Caki2 (cell line): ENCODE data around the gene ARV1. TPM values are rescaled to one million over a fixed set of nuclear protein-coding genes. Genes with fewer than 3 reads are reported as not detected.
A peak's percentile ranks its signal among the peaks of the same experiment; 100 is the strongest.
"Not testable (repeated sequence)": the region's sequence is repeated elsewhere in the genome, so short reads cannot be mapped to it uniquely, and the experiment has no call there.

Experiments used
- DNase-seq: peaks from one replicate; pipeline ENCODE4 v3.0.0-alpha.2; 2015; ENCODE audit warnings: low read depth
- in situ Hi-C: cut with HindIII; loops from 2 replicates; pipeline ENCODE4 v1.10.0; 2016; ENCODE audit warnings: low sequenced_read_pairs, low pct_unique_long_range_greater_than_20kb, mixed read lengths
- total RNA-seq: library from RNA; depleted of rRNA; stranded (reverse); fragments of >200 nt; shearing (Covaris generic); gene quantifications from 2 replicates; pipeline ENCODE4 v1.2.3, GENCODE V29; 2014; ENCODE audit warnings: low replicate concordance

ARV1 gene
- total RNA-seq, 1 experiment from 2014 or later: 20.8 TPM

- in situ Hi-C loops: no loop called here
- DNase-seq: peak; percentile 30
These were observed 6.0 kb upstream of the ARV1 start for GRCh38 chr1:230972855-230973271.

- in situ Hi-C loops: no loop called here
- no peak for DNase-seq
These were observed 3.3 kb upstream of the ARV1 start for GRCh38 chr1:230975636-230976035.

GRCh38 chr1:230976360-230976759, 2.5 kb upstream of the ARV1 start:
- no peak for DNase-seq
- in situ Hi-C loops: no loop called here

GRCh38 chr1:230976825-230977747, 1.8 kb upstream of the ARV1 start:
- in situ Hi-C loops: no loop called here
- DNase-seq: no peak

GRCh38 chr1:230977761-230978490, 968 bp upstream of the ARV1 start:
- DNase-seq: peak; percentile 32
- in situ Hi-C loops: no loop called here

- in situ Hi-C loops: no loop called here
- DNase-seq: no peak
These were observed 459 bp downstream of the ARV1 start for GRCh38 chr1:230979389-230979716.

- in situ Hi-C loops: no loop called here
- DNase-seq: no peak
These were observed 1.1 kb downstream of the ARV1 start for GRCh38 chr1:230979952-230980351.

- in situ Hi-C loops: no loop called here
These were observed 3.8 kb downstream of the ARV1 start for GRCh38 chr1:230982696-230983095.

GRCh38 chr1:230983811-230984210, 4.9 kb downstream of the ARV1 start:
- in situ Hi-C loops: no loop called here
- DNase-seq: no peak

More at GRCh38 chr1:230982696-230983095, 3.8 kb downstream of the ARV1 start:
- DNase-seq: no peak

- in situ Hi-C loops, DNase-seq: not testable (repeated sequence)
These were observed 6.0 kb downstream of the ARV1 start for GRCh38 chr1:230984622-230985515.

GRCh38 chr1:230985711-230986110, 6.8 kb downstream of the ARV1 start:
- peak; percentile 23 for DNase-seq
- in situ Hi-C loops: no loop called here

- DNase-seq: peak; percentile 38
- in situ Hi-C loops: no loop called here
These were observed 8.1 kb downstream of the ARV1 start for GRCh38 chr1:230986976-230987375.

GRCh38 chr1:230987448-230987847, 8.6 kb downstream of the ARV1 start:
- in situ Hi-C loops: no loop called here
- no peak for DNase-seq

GRCh38 chr1:230992100-230992774, 13.3 kb downstream of the ARV1 start:
- in situ Hi-C loops: no loop called here

GRCh38 chr1:230994860-230995259, 16.0 kb downstream of the ARV1 start:
- no peak for DNase-seq
- in situ Hi-C loops: no loop called here

More at GRCh38 chr1:230992100-230992774, 13.3 kb downstream of the ARV1 start:
- DNase-seq: no peak

GRCh38 chr1:231000201-231000600, 21.3 kb downstream of the ARV1 start:
- DNase-seq: no peak
- in situ Hi-C loops: no loop called here

- in situ Hi-C loops: no loop called here
These were observed 21.7 kb downstream of the ARV1 start for GRCh38 chr1:231000639-231001038.

GRCh38 chr1:231001892-231002291, 23.0 kb downstream of the ARV1 start:
- DNase-seq: no peak
- in situ Hi-C loops: no loop called here

More at GRCh38 chr1:231000639-231001038, 21.7 kb downstream of the ARV1 start:
- no peak for DNase-seq
